Activated naive CD8-positive, alpha-beta T cell treated with anti-CD3 and anti-CD28 coated beads, Interleukin-2, amount 50 U/mL, for 16 hours (primary cell): ENCODE data around the gene IGFBP2.

Source experiments
- DNase-seq: peaks from one replicate; pipeline ENCODE4 v3.0.0-alpha.2; 2020; ENCODE audit warnings: low read depth, low spot score

IGFBP2 gene

GRCh38 chr2:216636551-216637450 lies 3.6 kb downstream of the IGFBP2 start:
- DNase-seq: no peak

GRCh38 chr2:216637472-216637871 lies 4.3 kb downstream of the IGFBP2 start:
- DNase-seq: no peak

GRCh38 chr2:216643986-216644659 lies 10.9 kb downstream of the IGFBP2 start:
- no peak for DNase-seq

- no peak for DNase-seq
These were observed 11.8 kb downstream of the IGFBP2 start for GRCh38 chr2:216644842-216645635.

GRCh38 chr2:216645636-216645950 lies 12.4 kb downstream of the IGFBP2 start:
- DNase-seq: no peak

- no peak for DNase-seq
These were observed 12.9 kb downstream of the IGFBP2 start for GRCh38 chr2:216646116-216646515.

- no peak for DNase-seq
These were observed 14.9 kb downstream of the IGFBP2 start for GRCh38 chr2:216648105-216648504.

GRCh38 chr2:216649574-216649973 lies 16.4 kb downstream of the IGFBP2 start:
- DNase-seq: no peak

GRCh38 chr2:216650626-216651257 lies 17.5 kb downstream of the IGFBP2 start:
- DNase-seq: no peak

- DNase-seq: no peak
These were observed 18.2 kb downstream of the IGFBP2 start for GRCh38 chr2:216651351-216651881.

- DNase-seq: no peak
These were observed 19.3 kb downstream of the IGFBP2 start for GRCh38 chr2:216652566-216652965.

- no peak for DNase-seq
These were observed 20.0 kb downstream of the IGFBP2 start for GRCh38 chr2:216653093-216653799.

GRCh38 chr2:216653931-216654365 lies 20.7 kb downstream of the IGFBP2 start:
- no peak for DNase-seq

- no peak for DNase-seq
These were observed 21.4 kb downstream of the IGFBP2 start for GRCh38 chr2:216654528-216655052.

GRCh38 chr2:216657086-216657855 lies 24.1 kb downstream of the IGFBP2 start:
- no peak for DNase-seq

- no peak for DNase-seq
These were observed 24.8 kb downstream of the IGFBP2 start for GRCh38 chr2:216657980-216658379.

- no peak for DNase-seq
These were observed 25.5 kb downstream of the IGFBP2 start for GRCh38 chr2:216658757-216659156.

GRCh38 chr2:216659276-216659675 lies 26.1 kb downstream of the IGFBP2 start:
- DNase-seq: no peak

- no peak for DNase-seq
These were observed 27.3 kb downstream of the IGFBP2 start for GRCh38 chr2:216660496-216660895.

- no peak for DNase-seq
These were observed 27.8 kb downstream of the IGFBP2 start for GRCh38 chr2:216661051-216661450.
